ENCODE results near the gene SIN3A.

DNA sequence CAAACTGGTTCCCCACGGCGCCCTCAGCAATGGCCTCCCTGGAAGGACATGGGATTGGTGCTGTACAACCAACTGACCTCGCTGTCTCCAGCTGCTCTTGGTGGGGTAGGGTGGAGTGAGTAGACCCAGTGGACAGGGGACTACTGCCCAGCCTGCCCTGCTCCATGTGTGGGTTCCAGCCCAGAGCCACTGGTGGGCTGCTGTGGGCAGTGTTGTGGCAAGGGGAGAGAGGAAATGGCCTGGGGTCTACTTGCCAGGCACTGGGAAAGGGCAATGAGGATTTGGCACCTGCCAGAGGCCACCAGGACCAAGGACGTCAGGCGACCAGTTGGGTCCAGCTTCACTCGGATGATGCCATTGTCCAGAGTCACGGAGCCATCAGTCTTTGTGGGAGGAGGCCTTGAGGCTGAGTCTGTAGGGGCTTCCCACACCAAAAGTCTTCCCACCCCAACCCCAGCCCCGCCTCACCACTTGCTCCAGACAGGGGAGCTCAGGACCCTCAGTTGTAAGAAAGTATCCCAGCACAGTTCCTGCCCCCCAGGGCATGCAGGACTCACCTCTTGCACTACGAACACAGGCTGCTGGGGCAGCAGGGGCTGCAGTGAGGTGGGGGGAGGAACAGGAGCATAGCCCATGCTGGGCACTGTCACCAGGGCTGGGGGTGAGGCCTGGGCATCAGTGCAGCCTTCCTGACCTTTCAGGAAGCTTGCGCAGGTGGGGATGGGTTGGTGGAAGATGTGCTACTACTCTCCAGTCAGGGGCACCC is 92.5 kb downstream of the SIN3A start:
- TF ChIP-seq, protein P1, sequence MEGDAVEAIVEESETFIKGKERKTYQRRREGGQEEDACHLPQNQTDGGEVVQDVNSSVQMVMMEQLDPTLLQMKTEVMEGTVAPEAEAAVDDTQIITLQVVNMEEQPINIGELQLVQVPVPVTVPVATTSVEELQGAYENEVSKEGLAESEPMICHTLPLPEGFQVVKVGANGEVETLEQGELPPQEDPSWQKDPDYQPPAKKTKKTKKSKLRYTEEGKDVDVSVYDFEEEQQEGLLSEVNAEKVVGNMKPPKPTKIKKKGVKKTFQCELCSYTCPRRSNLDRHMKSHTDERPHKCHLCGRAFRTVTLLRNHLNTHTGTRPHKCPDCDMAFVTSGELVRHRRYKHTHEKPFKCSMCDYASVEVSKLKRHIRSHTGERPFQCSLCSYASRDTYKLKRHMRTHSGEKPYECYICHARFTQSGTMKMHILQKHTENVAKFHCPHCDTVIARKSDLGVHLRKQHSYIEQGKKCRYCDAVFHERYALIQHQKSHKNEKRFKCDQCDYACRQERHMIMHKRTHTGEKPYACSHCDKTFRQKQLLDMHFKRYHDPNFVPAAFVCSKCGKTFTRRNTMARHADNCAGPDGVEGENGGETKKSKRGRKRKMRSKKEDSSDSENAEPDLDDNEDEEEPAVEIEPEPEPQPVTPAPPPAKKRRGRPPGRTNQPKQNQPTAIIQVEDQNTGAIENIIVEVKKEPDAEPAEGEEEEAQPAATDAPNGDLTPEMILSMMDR (conservative IDR thresholded peaks at IDR 0.05; ENCODE audit: low read depth, low read length) = no peak
- TF ChIP-seq EZH2 (IDR thresholded peaks at IDR 0.05; ENCODE audit: low read length, unreplicated experiment) = no peak

All from PC-3 (cell line).